SIG-M5 (cell line): ENCODE results near the gene WSCD1.

ENCODE experiments used
- DNase-seq: peaks from one replicate; lab custom pipeline; 2025; lab: John Stamatoyannopoulos, UW

The WSCD1 gene

GRCh38 chr17:6069539-6070429 lies at the start of gene WSCD1:
TSS of gene WSCD1 (plus strand) at chr17:6070379. CDS start at chr17:6080659, 10,280 bp downstream.
- DNase-seq, result no peak

- no peak for DNase-seq
Observed at GRCh38 chr17:6021011-6021400, 49.2 kb upstream of the WSCD1 start.

- no peak for DNase-seq
Observed at GRCh38 chr17:6021627-6022026, 48.6 kb upstream of the WSCD1 start.

GRCh38 chr17:6023036-6023831 lies 46.9 kb upstream of the WSCD1 start:
- no peak for DNase-seq

DNA sequence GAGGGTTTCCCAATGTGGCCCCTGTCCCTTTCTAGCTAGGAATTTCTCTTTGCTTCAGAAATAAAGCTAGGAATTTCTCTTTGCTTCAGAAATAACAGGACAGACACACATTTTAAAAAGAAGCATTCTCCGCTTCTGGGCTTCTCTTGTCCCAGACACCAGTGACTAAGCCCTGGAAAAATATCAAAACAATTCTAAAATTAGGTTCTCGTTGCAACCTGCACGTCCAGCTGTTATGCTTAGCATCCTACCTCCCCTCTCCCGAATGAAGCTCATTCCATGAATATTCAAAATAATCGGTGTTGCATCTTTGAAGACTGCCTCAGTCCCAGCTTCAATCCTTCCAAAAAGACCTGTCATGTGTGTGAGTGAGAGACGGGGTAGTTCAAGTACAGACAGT lies 45.6 kb upstream of the WSCD1 start:
- DNase-seq, result no peak

DNA sequence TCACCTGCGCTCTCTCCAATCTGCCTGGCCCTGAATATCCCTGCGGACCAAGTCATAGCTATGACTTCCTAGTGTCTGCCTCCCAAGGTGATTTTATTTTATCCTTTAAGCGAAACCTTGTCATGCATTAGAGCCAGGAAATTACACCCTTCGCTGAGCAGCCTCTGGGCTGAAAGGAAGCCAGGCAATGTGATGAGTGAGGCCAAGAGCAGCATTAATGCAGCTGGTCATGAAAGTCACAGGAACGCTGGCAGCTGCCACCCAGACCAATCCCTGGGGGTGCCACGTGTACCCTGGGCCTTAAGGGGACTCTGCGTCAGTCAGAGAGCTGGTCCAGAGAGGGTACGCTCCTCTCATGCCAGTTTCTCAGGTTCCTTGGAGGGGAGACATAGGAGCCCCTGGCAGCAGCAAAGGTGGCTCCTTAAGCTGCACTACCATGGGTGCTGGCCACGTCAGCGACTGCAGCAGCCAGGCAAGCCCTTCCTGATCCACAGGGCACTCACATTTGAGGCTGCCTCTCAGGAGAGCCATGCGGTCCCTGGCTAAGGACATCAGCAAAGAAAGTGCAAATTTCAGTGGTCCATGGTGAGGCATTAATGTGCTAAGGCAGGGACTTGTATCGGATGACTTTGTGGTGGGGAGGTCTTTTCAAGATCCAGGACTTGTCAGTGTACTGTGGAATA lies 42.7 kb upstream of the WSCD1 start:
- DNase-seq, result no peak

DNA sequence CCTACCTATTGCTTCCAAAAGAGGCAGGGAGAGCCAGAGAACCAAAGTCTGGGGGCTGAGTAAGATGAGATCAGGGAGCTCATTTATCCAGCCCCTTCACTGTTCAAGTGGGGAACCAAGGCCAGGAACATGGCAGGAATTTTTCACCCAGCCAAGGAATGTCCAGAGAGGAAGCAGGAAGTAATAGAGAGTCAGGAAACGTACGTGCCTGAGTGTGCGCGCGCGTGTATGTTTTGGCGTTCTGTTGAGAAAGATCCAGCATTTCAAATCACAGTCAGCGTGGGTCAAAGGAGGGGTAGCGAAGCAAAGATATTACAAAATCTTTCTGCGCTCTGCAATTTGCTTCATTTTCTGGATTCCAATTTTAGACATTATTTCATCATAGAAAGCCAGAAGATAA lies 41.9 kb upstream of the WSCD1 start:
- DNase-seq, result no peak

GRCh38 chr17:6035801-6036394 lies 34.3 kb upstream of the WSCD1 start:
- no peak for DNase-seq

GRCh38 chr17:6040504-6040903 lies 29.7 kb upstream of the WSCD1 start:
- no peak for DNase-seq

DNA sequence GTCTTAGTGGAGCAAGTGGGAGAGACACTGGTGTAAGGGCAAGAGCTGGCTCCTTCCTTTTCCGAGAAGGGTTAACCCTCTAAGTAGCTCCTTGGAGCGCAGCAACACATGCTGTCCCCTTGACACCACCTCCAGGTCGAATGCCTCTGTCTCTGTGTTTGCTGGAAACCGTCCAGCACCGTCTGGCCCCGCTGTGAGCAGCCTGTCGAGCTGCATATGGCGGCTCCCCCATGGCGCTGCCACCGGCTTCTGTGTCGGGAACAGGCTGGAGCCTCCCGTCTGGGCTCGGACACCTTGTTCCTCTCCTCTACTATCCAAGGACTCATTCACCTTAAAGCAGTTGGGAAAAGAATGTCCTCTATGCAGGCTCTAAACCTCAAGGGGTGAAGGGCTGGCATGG lies 28.9 kb upstream of the WSCD1 start:
- no peak for DNase-seq

GRCh38 chr17:6043405-6043804 lies 26.8 kb upstream of the WSCD1 start:
- DNase-seq, result no peak

DNA sequence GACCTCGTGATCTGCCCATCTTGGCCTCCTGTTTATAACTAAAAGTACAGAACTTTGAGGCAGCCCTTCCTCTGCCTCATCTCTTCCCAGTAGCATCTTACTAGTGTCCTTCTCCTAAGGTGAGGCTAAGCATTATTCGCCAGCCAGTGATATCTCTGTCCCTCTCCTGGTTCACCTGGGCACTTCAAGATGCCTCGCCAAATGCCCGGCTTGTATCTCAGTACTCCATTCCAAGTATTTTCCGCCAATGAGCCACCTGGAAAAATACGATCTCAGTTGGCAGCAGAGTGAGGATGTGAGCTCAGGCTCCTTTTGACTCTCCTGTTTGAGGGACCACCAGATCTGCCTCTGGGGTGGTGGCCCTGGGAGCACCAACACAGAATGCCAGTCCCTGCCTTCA lies 25.9 kb upstream of the WSCD1 start:
- no peak for DNase-seq

GRCh38 chr17:6045621-6046357 lies 24.4 kb upstream of the WSCD1 start:
- no peak for DNase-seq

DNA sequence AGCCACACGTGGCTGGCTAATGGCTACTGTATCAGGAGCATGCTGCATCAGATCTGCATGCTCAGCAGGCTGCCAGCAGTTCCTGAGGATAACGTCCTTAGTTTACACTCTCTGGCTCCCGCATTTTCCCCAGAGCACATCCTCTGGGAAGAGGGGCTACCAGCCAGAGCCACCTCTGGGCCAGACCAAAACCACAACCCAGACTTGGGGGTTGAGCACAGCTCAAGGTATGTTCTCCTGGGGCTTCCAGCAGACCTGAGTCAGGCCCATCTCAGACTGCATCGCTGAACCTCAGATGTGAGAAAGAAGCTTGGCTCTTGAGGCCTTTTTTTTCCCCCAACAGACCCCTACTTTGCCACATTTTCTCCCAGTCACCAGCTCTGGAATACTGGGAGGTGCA lies 23.7 kb upstream of the WSCD1 start:
- DNase-seq, result no peak

GRCh38 chr17:6046931-6047330 lies 23.2 kb upstream of the WSCD1 start:
- DNase-seq, result no peak

DNA sequence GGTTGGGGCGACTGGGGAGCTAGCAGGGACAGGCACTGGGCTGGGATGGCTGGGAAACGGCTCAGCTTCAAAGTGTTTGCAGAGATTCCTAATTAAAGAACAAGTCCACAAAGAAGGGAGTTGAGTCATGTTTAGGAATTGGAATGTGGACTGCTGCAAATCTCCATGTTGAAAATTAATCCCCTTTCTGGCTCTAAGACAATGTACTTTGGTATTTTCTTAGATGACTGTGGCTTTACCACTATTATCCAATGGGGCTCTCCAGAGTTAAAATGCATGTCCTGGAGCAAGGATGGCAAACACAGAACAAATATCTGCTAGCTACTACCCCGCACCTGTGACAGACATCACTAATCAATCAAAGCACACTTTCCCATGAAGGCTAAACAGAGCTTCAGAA lies 22.2 kb upstream of the WSCD1 start:
- no peak for DNase-seq

GRCh38 chr17:6048486-6048885 lies 21.7 kb upstream of the WSCD1 start:
- no peak for DNase-seq

DNA sequence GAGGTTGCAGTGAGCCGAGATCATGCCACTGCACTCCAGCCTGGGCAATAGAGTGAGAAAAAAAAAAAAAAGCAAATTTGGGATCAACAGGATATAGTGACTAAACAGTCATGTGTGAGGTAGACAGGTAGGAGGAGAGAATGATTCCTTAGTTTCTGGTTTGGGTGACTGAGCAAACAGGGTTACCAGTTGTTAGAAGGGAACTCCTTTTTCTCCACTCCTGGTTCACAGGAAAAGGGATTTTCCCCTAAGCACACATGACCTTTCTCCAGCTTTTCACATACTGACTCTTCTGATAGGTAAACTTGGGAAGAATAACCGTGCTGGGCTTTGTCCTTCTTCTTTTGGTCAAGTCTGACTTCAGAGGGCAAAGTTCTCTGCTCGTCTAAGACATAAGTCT lies 17.3 kb upstream of the WSCD1 start:
- no peak for DNase-seq

- no peak for DNase-seq
Observed at GRCh38 chr17:6054372-6054771, 15.8 kb upstream of the WSCD1 start.

GRCh38 chr17:6056104-6056503 lies 14.1 kb upstream of the WSCD1 start:
- no peak for DNase-seq

GRCh38 chr17:6057562-6057961 lies 12.6 kb upstream of the WSCD1 start:
- no peak for DNase-seq

GRCh38 chr17:6059406-6059805 lies 10.8 kb upstream of the WSCD1 start:
- DNase-seq, result no peak
